GM18511 (cell line): ENCODE measurements around the gene LRPPRC.
A peak's percentile ranks its signal among the peaks of the same experiment; 100 is the strongest.
"Not testable (repeated sequence)": the region's sequence is repeated elsewhere in the genome, so short reads cannot be mapped to it uniquely, and the experiment has no call there.

Experiments used
- ATAC-seq: cut with Tn5 transposase; IDR thresholded peaks from one replicate; pipeline ENCODE4 v1.9.1; 2021; ENCODE audit warnings: mild to moderate bottlenecking, moderate library complexity; ENCODE audit not compliant: unreplicated experiment

LRPPRC gene

GRCh38 chr2:43911136-43911790 is 84.5 kb downstream of the LRPPRC start:
- not testable (repeated sequence) for ATAC-seq

DNA sequence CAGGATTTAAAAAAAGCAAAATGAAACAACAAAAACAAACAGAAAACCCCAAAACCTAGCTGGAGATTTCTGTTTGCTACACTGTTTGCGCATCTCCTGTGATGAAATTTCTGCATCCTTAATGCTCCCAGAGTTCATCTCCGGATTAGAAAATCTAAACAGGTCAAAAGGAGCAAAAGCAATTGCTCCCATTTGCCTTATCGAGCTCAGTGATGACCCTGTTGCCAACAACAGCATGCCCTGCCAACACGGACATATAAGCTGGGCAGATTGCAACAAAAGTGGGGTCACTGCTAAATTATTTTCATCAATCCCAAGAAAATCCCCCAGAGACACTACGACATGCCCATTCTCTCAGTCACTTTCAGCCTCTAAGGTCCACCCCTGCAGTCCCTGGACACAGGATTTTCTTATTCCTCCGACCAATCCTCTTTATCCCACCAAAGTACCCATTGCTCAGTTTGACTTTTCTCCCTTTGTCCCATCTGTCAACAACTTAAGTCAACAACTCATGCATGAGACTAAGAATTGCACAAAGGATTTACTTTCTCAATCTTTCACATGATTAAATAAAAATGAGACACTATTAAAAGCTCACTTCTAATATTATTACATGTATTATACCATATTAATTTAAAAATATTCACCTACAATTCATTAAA is 89.2 kb downstream of the LRPPRC start:
- ATAC-seq = no peak

GRCh38 chr2:43905871-43906270 is 89.9 kb downstream of the LRPPRC start:
- ATAC-seq = no peak

DNA sequence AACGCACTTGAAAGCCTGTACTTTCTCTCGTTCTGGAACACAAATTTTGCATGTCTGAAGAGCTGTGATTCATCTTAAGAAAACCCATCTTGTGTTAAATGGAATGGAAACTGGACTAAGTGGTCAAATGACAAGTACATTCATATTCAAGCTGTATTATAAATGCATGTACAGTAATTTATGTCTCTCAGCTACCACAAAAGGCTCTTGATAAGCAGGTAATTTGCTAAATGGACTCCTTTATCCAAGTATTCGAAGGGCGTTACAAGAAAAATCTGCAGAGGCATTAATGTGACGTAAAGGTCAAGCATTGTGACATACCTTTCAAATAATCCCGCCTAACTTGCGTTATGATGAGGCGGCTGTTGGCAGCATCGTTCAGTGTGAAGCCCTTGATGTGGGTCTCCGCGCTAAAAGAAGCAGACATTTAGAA is 90.4 kb downstream of the LRPPRC start:
- no peak for ATAC-seq

GRCh38 chr2:43899589-43899988 is 96.2 kb downstream of the LRPPRC start:
- ATAC-seq = no peak

- no peak for ATAC-seq
Measured at GRCh38 chr2:43898838-43899346, 96.9 kb downstream of the LRPPRC start.

DNA sequence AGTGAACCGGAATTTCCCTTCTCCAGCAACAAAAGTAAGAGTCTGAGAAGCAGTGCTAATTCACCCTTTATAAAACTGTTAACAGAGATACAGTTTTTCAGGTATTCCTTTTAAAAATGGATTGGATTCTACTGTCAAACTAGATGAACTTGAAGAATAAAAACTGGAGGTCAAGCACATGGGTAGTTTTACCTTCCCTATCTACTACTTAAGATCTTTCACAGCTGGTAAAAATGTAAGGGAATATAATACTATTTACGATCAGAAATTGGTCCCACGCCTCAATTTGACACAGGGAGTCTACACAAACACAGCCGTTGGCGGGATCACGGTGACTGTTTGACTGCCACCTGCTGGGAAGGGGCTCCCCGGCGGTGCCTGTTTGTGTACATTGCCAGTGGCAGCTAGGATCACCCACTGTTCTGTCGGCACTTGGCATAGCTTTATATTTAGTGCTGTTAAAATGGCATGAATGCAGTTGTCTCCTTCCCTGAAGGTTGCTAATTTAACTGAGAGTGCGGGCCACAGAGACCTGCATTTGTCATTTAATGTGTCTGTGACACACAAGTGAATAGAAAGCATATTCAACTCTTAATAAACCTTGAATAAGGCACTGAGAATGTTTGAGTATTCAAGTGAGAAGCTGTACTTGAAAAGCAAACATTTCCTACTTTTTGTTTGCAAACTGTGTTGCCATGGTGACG is 97.5 kb downstream of the LRPPRC start:
- ATAC-seq = no peak

GRCh38 chr2:43897492-43897891 is 98.3 kb downstream of the LRPPRC start:
- no peak for ATAC-seq

DNA sequence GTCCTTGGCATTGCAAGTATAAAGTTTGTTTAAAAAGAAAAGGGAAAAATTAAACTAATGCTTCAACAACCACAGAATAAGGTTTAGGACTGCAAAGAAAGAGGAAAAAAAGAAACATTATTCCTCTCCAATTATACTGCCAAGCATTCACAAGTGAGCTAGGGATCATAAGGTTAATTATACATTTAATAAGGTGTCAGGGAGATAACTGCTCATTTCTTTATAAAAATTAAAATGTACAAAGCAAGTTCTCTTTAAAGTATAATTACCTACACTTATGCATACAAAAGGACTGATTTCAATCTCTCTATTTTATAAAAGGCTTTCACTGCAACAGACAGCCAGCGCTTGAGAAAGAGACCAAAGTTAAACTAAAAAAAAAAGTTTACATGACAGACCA is 98.9 kb downstream of the LRPPRC start:
- no peak for ATAC-seq

DNA sequence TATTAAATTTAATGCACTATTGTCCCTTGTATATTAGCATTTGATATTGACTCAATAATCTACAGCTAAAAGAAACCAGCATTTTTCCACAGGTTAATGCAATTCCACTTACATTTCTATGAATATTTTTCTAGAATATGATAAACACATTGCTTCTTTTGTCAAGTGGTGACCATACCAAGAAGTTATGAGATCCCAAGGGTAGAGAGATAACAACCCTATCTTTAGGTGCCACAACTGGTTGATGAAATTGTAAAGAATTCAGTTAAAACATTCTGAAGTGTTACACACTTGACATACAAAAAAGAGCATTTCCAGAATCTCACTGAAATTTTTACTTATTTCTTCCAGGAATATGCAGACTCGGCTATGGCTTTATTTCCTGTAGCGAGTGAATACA is 101.0 kb downstream of the LRPPRC start:
- ATAC-seq = no peak

DNA sequence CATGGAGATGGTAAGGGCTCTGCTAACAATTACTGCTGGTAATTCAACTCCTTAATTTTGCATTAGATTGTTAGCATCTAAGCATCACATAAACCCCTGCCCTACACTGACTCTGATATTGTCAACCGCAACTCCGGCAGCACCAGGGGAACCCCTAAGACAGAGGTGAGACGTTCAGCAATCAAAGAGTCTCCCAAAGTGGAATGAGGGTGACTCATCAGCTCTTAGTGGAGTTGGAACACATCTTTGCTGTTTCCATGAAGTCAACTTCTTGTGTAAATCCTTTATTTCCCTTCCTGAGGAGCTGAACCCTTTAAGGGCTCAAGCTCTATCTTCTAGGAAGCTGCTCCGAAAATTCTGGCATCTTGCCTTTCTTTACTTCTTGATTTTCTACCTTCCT is 104.9 kb downstream of the LRPPRC start:
- ATAC-seq = no peak

DNA sequence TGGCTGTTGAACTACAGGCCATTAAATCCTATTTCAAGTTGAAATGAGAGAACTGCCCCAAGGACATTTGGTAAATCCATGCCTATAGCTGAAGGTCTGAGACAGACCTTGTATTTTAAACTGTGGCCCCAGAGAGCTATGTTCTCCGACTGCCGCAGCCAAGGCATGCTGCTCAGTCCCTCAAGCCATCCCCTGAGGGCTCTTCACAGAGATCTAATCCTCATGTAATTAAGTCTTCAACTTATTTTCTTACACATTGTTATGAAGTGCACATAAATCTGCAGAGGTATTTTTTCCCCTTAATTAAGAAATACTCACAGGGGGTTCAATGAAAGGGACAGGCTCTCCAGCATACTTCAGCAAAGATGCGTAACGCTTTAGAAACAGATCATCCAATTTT is 106.4 kb downstream of the LRPPRC start:
- no peak for ATAC-seq

- no peak for ATAC-seq
Measured at GRCh38 chr2:43887176-43887575, 108.6 kb downstream of the LRPPRC start.

GRCh38 chr2:43885132-43885632 is 110.6 kb downstream of the LRPPRC start:
- no peak for ATAC-seq

DNA sequence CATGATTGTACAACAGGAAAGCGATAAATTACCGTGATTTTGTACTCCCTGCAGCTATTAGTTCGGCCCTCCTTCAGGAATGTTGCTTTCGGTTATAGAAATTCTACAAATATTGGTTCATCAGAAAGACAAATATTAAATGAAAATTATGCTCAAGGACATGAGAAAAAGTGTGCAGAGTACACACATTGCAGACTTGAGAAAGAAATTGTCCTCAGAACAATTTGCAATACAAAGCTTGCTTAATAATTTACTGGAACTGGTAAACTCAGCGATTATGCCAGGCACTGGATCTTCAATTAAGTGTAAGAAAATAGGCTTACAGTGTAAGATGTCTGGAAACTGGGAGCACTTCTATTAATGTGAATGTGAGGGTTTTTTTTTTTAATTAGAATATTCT is 111.1 kb downstream of the LRPPRC start:
- no peak for ATAC-seq

DNA sequence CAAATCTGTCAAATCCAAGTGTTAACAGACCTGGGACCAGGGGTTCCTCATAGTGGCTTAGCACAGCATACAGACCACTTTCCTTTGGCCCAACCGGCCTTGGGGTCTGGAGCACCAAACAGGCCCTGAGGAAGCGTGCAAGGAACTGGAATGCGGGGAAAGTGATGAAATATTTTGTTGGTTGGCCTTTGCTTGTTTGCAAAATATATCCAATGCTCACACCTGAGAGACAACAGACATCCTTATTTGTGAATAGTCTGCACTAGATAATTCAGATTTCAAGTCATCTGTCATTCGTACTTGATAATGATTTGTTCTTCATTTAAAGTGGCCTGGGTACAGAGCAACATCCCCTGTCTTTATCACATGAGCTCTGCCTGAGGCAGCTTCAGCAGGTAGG is 113.5 kb downstream of the LRPPRC start:
- no peak for ATAC-seq

DNA sequence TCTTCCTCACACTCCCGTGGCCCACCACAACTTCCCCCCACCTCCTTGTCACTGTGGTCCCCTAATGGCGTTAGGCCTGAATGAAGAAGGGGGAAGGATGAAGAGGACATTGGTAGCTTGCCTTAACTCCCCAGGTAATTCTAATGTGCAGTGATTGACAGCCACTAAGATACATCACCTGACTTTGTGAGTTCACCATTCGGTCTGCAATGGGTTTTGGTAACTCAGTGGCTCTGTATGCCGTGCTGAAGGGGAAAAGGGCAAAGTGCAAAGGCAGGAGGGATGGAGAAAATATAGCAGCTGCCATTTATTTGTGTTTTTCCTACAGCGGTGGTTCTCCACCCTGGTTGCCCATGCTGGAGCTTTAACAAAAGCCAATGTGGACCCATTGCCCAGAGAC is 114.8 kb downstream of the LRPPRC start:
- no peak for ATAC-seq

GRCh38 chr2:43880471-43880870 is 115.3 kb downstream of the LRPPRC start:
- no peak for ATAC-seq

DNA sequence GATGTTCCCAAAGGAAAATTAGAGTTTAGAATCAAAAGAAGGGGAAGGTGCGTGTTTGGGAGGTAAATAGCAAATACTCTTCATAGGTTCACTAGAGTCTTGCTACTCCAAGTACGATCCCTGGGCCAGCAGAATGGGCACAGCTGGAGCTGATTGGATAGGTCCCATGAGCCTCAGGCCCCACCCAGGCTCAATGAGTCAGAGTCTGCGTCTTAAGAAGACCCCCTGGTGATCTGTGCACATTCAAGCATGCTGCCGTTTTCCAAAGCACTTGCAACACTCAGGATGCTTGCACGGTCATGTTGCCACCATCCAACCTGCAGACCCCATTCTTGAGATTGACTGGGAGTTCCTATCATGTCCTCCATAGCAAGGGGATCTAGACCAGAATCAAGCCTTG is 116.5 kb downstream of the LRPPRC start:
- no peak for ATAC-seq

DNA sequence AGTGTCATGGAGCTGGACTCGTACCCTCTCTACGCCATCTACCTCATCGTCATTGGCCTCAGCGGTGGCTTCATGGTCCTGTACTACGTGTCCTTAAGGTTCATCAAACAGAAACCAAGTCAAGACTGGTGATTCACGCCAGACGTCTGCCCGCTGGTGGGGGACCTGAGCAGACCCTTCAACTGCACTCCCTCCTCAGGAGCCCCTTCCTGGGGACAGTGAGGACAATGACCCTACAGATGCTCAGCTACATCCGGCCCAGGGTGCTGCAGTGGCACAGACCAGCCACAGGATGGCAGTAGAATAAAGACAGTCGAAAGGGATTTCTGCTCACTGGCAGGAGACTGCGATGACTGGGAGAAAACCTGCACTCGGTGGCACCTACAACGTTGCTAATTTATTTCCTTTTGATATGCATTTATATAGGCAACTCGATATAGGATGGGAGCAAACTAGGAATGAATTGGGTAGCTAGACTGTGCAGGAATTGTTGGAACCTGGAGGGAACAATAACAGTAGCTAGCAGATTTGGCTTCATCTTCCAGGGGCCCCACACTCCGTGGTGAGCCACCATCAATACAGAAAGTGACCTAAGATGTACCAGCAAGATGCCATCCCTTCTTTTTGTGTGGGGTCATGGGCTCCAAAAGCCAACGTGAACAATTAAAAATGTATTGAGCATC is 117.9 kb downstream of the LRPPRC start:
- ATAC-seq = peak; percentile 86

- no peak for ATAC-seq
Measured at GRCh38 chr2:43874776-43875451, 120.9 kb downstream of the LRPPRC start.
